GM18909 (cell line): ENCODE measurements around the gene RPUSD1.

Source experiments
- ATAC-seq: cut with Tn5 transposase; IDR thresholded peaks from one replicate; pipeline ENCODE4 v1.9.1; 2021; ENCODE audit warnings: mild to moderate bottlenecking; ENCODE audit not compliant: unreplicated experiment, poor library complexity

RPUSD1 gene

DNA sequence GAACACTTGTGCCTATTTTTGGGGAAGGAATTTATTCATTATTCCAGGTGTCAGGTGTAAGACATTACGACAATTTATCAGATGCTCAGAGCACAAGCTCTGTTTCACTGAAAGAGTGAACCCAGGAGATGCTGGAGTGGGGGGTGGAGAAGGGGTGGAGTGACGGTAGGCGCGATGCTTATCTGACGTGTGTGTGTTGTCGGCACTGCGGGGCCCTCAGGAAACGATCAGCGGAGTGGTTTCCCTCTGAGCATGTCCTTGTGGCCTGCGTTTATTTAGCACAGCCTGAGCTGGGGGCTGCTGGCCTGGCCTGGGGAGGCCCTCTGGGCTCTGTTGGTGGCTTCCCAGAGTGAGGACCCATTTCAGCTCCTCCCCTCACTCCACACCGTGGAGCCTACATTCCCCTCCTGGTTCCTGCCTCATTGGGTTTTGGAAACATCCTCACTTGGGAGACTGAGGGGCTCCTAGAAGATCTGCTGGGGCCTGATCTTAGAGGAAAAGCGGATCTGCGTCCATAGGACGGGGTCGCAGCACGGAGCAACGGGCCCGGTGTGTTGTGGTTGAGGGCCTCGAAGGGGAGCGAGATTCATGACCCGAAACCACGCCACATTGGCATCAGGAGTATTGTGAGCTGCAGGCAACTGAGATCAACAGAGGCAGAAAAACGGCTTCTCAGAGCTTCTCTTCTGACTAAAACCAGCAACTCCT, 31.3 kb upstream of the RPUSD1 start:
- no peak for ATAC-seq

GRCh38 chr16:818592-818991, 30.4 kb upstream of the RPUSD1 start:
- no peak for ATAC-seq

DNA sequence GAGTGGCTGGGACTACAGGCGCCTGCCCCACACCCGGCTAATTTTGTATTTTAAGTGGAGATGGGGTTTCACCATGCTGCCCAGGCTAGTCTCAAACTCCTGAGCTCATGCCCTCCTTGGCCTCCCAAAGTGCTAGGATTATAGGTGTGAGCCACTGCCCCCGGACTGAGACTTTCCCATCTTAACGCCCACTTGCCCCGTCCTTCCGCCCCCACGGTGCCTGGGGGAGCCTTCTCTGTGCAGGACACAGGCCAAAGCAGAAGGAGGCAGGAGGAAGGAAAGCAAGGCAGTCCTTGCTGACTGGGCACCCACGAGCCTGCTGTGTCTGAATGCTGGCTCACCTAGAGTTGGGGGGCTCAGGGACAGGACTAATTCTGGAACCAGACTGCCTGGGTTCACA, 30.0 kb upstream of the RPUSD1 start:
- ATAC-seq, result no peak

DNA sequence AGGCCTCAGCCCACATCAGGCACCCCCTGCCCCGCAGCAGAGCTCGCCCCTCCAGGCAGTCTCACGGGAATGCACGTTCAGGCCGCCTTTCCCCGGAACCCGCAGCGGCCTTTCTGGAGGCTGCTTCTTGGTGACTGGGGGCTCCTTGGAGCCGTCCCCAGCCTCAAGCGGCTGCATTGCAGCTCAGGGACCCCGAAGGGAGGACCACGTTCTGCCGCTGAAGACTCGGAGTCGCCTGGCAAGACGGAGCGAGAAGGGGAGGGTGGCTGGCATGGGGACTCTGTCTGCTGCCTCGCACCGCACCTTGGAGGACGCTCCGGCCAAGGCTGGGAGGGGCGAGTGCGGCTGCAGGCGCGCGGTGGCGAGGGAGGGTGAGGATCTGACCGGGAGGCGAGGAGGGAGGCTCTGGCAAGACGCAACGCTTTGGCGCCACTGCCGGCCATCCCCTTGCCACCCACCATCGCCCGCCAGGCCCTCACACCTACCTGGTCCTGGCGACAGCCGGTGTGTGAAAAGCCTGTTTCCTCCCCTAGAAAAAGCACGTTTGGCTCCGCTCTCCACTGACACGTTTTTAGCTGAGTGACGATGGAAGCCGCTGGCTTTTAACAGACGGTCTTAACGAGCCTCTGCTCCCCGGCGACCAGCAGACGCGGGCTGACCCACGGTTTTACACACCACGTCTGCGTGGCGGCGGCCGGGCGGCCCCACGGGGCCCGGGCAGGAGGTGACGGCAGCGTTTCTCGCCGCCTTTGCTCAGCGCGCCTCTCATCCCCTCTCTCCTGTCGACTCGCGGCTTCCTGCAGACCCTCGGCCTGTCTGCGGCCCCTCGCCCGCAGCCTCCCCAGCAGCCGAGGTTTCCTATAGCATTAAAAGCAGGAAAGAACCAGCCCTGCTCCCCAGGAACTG, 29.1 kb upstream of the RPUSD1 start:
- no peak for ATAC-seq

DNA sequence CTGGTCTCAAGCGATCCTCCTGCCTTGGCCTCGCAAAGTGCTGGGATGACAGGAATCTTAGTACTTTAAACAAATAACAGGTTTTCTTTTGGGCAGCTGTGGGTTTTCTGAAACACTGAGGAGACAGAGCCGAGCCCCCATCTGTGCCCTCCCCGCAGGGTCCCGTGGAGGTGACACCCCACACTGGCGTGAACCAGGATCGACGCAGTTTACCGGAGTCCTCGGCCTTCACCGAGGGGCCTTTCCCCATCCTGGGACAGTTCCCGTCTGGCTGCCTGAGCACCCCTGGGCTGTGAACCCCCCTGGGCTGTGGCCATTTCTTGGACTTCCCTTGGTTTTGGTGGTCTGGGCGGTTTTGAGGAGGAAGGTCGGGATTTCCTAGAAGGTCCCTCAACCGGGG, 27.7 kb upstream of the RPUSD1 start:
- no peak for ATAC-seq

GRCh38 chr16:814974-815373, 26.8 kb upstream of the RPUSD1 start:
- ATAC-seq, result no peak

GRCh38 chr16:813916-814412, 25.8 kb upstream of the RPUSD1 start:
- ATAC-seq, result no peak

DNA sequence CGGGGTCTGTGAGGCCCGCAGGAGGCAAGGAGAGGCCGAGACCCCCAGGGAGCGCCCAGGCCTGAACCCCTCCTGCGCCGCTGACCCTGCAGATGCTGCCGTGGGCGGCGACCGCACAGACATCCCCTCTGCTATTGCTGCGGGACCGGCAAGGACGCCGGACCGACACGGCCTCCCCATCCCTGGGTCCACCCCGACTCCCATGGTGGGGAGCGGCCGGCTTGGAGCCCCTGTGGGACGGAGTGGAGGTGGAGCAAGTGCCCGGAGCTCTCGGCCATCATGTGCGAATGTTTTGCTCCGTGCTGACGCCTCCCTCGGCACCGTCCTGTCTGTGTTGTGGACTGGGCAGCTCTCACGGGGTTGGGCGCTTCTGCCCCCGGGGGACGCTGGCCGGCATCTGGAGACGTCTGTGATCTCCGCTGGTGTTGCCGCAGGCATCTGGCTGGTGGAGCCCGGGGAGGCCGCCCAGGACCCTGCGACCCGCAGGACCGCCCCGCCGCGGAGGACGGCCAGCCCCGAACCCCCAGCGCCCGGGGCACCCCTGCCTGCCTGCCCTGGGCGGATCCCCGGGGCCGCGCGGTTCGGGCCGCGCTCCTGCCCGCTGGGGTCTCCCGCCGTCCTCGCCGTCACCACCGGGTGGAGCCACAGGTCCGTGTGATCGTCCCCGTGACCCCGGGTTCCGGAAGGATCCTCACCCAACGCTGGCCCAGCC, 25.2 kb upstream of the RPUSD1 start:
- ATAC-seq, result no peak

DNA sequence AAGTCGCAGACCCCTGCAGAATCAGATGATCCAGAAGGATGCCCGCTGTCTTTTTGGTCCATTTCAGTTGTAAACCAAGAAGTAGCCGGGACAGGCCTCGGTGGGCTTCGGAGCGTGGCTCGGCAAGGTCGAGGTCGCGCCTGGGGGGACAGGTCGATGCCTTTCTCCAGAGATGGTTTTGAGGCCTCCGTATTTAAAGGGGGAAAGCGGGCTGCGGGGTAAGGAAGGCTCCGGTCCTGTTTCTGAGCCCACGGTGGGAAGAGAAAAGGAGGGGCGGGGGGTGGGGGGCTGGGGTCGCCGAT, 19.9 kb upstream of the RPUSD1 start:
- no peak for ATAC-seq

DNA sequence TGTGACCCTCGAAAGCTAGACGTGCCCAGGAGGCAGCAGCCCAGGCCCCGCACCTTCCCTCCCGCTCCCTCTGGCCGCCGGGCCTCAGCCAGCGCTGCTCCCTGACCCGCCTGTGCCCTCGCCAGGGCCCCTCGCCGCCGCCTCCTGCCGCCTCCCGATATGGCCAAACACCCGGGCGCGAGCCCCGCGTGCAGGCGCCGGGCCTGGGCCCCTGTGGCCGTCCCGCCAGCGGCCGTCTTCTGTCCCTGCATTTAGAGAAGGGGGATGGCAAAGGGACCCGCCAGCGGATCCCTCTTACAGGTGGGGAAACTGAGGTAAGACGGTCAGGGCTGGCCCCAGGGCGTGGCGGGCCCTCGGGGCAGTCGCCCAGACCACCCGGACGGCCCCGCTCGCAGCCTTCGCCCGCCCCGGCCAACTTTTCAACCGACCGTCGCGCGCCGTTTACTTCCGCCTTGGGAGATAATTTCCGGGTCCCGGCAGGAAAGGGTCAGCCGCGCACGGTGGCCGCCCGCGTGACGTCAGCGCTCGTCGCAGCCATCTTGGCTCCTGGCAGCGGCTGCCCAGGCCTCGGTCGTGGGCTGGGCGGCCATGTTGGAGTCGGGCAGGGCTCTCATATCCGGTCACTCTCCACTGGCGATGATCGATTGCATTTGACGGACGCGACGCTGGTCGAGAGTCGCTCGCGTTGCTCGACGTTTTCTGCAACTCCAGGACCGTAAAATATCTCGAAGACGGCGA, 19.3 kb upstream of the RPUSD1 start:
- peak; percentile 85 for ATAC-seq

- ATAC-seq, result no peak
These were observed 17.3 kb upstream of the RPUSD1 start for GRCh38 chr16:805474-805873.

- ATAC-seq, result no peak
These were observed 16.2 kb upstream of the RPUSD1 start for GRCh38 chr16:804193-805048.

GRCh38 chr16:803754-804080, 15.5 kb upstream of the RPUSD1 start:
- ATAC-seq, result no peak

GRCh38 chr16:802914-803753, 15.0 kb upstream of the RPUSD1 start:
- ATAC-seq, result no peak

DNA sequence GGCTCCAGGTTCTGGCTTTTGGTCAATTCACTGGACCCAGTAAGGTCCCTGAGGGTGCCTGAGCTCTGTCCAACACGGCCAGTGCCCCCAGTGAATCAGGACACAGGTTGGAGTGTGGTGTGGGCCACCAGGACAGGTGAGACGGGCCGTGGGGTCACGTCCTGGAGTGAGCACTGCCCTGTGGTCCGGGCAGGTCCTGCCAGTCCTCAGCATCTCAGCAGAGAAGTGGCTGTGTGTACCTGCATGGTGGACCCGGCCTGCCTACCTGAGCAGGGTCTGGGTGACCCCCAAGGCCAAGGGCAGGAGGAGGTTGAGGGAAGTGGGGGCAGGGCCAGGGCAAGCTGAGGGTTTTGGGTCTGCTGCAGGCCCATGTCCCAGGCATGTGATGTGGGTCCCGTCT, 14.3 kb upstream of the RPUSD1 start:
- ATAC-seq, result no peak

GRCh38 chr16:801584-802363, 13.6 kb upstream of the RPUSD1 start:
- ATAC-seq, result no peak

- ATAC-seq, result no peak
These were observed 12.8 kb upstream of the RPUSD1 start for GRCh38 chr16:800834-801511.
